Subcutaneous abdominal adipose tissue (tissue), 5 donors: Measurements from ENCODE around the gene LRRC1.

Experiments used
- H3K27ac ChIP-seq: one replicate; pipeline ENCODE4 v1.7.0; 2013; ENCODE audit warnings: low read depth, mild to moderate bottlenecking, inconsistent platforms, low read length, moderate library complexity
- H3K27me3 ChIP-seq, 5 donors: one replicate each; pipeline ENCODE4 v1.7.0; 2013; ENCODE audit warnings: low read length in 5 of 5, inconsistent platforms in 1 of 5; ENCODE audit not compliant: control insufficient read depth in 5 of 5, insufficient read depth in 4 of 5
- H3K36me3 ChIP-seq, 5 donors: one replicate each; pipeline ENCODE4 v1.7.0; 2013; ENCODE audit warnings: low read length in 5 of 5; ENCODE audit not compliant: control insufficient read depth in 5 of 5, insufficient read depth in 5 of 5
- H3K4me1 ChIP-seq, 5 donors: one replicate each; pipeline ENCODE4 v1.7.0; 2013; ENCODE audit warnings: low read length in 5 of 5, mild to moderate bottlenecking in 3 of 5, moderate library complexity in 1 of 5; ENCODE audit not compliant: control insufficient read depth in 5 of 5, insufficient read depth in 5 of 5
- H3K4me3 ChIP-seq, 5 donors: one replicate each; pipeline ENCODE4 v1.7.0; 2013; ENCODE audit warnings: low read length in 5 of 5, low read depth in 1 of 5
- H3K9ac ChIP-seq, 5 donors: one replicate each; pipeline ENCODE4 v1.7.0; 2013; ENCODE audit warnings: low read length in 5 of 5, mild to moderate bottlenecking in 4 of 5, moderate library complexity in 3 of 5
- H3K9me3 ChIP-seq, 5 donors: one replicate each; pipeline ENCODE4 v1.7.0; 2013; ENCODE audit warnings: low read length in 5 of 5; ENCODE audit not compliant: control insufficient read depth in 5 of 5
- donor health status: healthy.
- donor health status: healthy.
- donor health status: healthy.
- donor health status: healthy.
- donor health status: healthy.

LRRC1 gene

DNA sequence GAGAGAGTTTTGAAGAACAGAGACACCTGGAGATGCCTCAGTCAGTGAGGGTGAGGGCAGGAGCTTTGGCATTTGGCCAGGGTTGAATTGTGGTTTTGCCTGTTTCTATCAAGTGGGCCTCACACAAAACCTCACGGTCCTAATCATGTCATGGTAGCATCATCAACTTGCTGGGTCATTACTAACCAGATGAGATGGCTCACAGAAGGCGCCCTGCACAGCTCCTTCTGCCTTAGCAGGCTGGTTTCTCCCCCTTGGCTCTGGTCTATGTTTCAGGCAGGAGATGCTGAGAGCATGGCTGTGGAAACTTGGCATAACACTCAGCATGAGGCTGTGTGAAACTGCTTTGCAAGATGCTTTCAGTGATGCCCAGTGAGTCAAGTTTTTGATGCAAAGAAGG is 99.3 kb downstream of the LRRC1 start:
- Histone ChIP-seq H3K27me3 (no peaks in the 10 kb centered on the region), H3K9me3 (no peaks in the 10 kb centered on the region), H3K4me3 (no peak overlapping the region), H3K4me1 (no peaks in the 10 kb centered on the region), H3K36me3 (no peaks in the 10 kb centered on the region), H3K27ac (no peak overlapping the region), H3K9ac (no peak overlapping the region)

DNA sequence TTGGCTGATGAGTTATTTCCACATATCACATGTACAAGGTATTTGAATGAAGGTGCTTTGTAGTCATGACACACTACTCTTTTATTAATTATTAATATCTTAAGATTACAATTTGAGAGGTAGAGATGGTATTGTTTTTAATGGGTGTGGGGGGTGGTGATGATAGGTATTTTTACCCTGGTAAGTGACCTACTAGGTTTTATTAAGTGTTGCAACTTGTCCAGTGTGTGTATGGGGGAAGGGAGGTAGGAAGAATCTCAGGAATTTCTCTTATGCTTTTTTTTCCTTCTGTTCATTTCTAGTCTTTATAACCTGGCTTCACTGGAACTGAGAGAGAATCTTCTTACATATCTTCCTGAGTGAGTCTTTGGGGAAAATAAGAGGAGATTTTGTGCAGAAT is 101.4 kb downstream of the LRRC1 start:
- Histone ChIP-seq H3K4me1 (peaks cover 0 to 4% (median 0%) of the 10 kb centered on the region in 5 donors), H3K27ac (no peak overlapping the region), H3K4me3 (no peak overlapping the region), H3K9ac (no peak overlapping the region), H3K27me3 (no peaks in the 10 kb centered on the region), H3K36me3 (no peaks in the 10 kb centered on the region), H3K9me3 (no peaks in the 10 kb centered on the region)

DNA sequence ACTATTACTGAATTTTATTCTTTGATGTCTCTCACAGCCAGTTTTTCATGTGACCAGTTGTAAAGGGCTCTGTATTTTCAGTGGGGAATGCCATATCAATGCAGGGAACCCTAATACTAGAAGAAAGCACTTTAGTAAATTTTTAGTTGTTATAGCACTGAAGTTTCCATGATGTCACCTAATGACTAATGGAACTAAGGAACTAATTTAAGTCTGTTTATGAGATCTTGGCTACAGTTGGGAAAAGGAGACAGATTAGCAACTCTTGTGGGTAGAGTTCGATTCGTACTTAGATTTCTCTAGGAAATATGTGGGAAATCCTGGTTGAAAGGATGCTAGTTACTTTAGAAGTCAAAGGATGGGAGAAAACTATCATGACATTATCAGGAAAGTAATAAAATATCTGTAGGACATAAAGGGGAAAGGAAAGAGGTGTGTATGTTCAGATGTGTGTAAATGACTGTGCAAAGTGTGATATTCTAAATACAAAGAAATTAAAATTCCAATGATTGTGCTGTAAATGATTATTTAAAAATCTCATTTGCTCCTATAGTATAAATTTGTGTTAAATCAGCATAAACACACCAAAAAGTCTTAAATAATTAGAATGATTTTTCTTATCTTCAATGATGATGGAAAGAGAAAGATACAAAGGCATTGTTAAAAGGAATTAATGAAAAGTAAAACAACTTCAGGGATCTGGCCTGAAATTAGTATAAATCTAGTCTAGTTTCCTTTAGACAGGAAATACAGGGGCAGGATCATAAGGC is 103.4 kb downstream of the LRRC1 start:
- Histone ChIP-seq H3K27me3 (no peaks in the 10 kb centered on the region), H3K4me3 (no peak overlapping the region), H3K4me1 (peaks cover 0 to 4% (median 0%) of the 10 kb centered on the region in 5 donors), H3K9me3 (no peaks in the 10 kb centered on the region), H3K9ac (no peak overlapping the region), H3K36me3 (no peaks in the 10 kb centered on the region), H3K27ac (no peak overlapping the region)

DNA sequence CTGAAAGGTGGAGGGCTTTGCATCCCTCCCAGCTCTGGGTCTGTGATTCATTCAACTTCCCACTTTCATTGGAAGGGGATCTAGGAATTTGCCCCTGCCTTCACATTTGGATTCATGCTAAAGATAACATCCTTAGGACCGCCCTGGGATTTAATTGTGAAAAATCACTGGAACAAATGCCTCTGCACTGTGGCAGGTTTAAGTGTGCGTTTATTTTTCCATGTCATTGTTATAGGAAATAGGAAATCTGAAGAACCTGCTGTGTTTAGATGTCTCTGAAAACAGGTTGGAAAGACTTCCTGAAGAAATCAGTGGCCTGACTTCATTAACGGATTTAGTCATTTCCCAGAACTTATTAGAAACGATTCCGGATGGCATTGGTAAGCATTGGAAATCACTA is 104.7 kb downstream of the LRRC1 start:
- Histone ChIP-seq H3K4me1 (peaks cover 0 to 4% (median 0%) of the 10 kb centered on the region in 5 donors), H3K9ac (no peak overlapping the region), H3K9me3 (no peaks in the 10 kb centered on the region), H3K36me3 (peaks cover 0 to 2% (median 0%) of the 10 kb centered on the region in 5 donors), H3K27me3 (no peaks in the 10 kb centered on the region), H3K4me3 (no peak overlapping the region), H3K27ac (no peak overlapping the region)

DNA sequence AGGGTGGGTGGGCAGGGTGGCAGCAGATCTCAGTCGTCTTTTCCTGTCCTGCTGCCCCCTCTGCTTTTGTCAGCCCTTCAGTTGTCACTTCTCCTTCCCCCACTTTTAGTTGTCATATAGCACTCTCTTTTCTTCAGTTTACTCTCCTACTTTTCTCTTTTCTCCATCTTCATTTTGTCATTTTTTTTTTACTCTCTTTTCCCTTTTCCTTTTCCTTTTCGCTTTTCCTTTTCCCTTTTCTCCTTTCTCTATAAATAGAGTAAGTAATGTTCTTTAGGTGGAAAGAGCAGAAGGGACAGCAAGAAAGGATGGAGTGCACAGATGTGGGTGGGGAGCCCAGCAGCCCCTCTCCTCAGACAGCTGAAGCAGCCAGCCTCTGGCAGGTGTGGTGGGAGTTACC is 108.6 kb downstream of the LRRC1 start:
- peaks cover 0 to 4% (median 0%) of the 10 kb centered on the region in 5 donors for H3K4me1 ChIP-seq
- H3K36me3 ChIP-seq = peaks cover 0 to 2% (median 0%) of the 10 kb centered on the region in 5 donors
- no peaks in the 10 kb centered on the region for H3K9me3 ChIP-seq
- H3K9ac ChIP-seq = no peak overlapping the region
- H3K27ac ChIP-seq = no peak overlapping the region
- no peaks in the 10 kb centered on the region for H3K27me3 ChIP-seq
- H3K4me3 ChIP-seq = no peak overlapping the region

DNA sequence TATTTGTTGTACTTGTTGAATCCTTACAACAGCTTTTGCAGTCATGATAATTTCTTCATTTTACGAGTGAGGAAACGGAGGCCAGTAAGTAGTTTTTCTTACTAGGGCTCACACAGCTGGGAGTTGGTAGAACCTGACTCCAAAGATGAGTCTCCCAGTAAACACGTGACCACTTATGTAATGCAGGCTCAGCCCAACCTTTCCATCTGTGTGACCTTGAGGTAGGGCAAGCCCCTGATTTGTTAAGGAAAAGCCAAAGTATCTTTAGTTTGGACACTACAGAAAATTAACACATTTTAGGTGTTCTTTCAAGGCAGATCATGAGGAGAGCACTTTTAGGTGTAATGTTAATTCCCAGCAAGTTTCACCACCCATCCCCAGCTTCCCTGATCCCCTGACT is 111.3 kb downstream of the LRRC1 start:
- Histone ChIP-seq H3K4me3 (no peak overlapping the region), H3K9ac (no peak overlapping the region), H3K9me3 (no peaks in the 10 kb centered on the region), H3K36me3 (peaks cover 0 to 2% (median 0%) of the 10 kb centered on the region in 5 donors), H3K27me3 (no peaks in the 10 kb centered on the region), H3K4me1 (no peaks in the 10 kb centered on the region), H3K27ac (no peak overlapping the region)

DNA sequence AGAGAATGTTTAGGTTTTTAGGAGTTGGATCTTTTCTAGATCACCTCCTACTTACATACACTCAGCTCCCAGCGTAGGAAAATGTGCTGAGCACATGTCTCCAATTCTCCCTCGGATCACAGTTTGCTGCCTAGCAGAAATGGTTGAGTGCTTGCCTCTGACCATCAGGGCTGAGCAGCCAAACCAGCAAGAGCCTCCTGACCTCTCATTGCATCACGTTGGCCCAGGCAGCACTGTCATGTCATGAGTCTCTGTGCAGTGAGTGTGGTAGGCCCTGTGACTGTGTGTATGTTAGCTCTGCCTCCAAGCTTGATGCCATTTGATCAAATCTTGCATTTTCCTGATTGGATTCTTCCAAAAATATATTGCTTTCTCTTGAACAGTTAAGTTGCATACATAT is 112.0 kb downstream of the LRRC1 start:
- Histone ChIP-seq H3K4me3 (no peak overlapping the region), H3K9ac (no peak overlapping the region), H3K27ac (no peak overlapping the region), H3K36me3 (peaks cover 0 to 2% (median 0%) of the 10 kb centered on the region in 5 donors), H3K9me3 (no peaks in the 10 kb centered on the region), H3K27me3 (no peaks in the 10 kb centered on the region), H3K4me1 (no peaks in the 10 kb centered on the region)

DNA sequence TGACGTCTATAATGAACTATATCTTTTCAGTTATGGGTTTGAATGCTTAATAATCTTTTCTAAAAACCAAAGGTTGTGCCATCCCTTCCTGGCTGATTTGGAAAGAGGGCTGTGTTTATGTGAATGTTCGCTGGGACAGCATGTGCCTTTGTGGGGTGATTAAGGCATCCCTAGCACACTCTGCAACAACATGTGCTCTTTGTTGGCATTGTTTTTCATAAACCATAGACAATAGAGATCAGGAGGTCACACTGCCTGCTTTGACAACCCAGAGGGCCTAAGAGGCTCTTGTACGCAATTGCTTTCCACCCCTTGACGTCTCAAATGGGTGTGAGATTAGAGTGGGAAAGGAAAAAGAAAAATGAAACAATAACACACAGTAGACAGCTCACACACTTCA is 116.0 kb downstream of the LRRC1 start:
- Histone ChIP-seq H3K36me3 (no peaks in the 10 kb centered on the region), H3K4me3 (no peak overlapping the region), H3K9ac (no peak overlapping the region), H3K9me3 (no peaks in the 10 kb centered on the region), H3K27ac (no peak overlapping the region), H3K4me1 (no peaks in the 10 kb centered on the region), H3K27me3 (no peaks in the 10 kb centered on the region)

DNA sequence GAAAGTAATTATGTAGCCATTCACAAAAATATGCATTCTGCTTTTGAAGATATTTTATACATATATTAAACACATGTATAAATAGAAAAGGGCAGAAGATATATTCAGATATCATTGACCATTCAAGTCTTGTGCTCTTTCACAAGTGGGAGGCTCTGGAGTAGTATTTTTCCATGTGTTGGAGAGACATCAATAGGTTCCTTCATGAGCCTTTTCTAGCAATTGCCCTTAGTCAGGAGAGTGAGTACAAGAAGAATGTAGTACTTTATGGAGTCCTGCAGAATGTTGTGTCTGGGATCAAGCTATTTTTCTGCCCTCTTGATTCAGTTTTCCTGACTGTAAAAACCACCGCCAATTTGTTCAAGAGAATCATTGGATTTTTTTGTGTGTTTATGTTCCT is 117.9 kb downstream of the LRRC1 start:
- H3K27me3 ChIP-seq = no peaks in the 10 kb centered on the region
- H3K36me3 ChIP-seq = no peaks in the 10 kb centered on the region
- H3K4me1 ChIP-seq = no peaks in the 10 kb centered on the region

DNA sequence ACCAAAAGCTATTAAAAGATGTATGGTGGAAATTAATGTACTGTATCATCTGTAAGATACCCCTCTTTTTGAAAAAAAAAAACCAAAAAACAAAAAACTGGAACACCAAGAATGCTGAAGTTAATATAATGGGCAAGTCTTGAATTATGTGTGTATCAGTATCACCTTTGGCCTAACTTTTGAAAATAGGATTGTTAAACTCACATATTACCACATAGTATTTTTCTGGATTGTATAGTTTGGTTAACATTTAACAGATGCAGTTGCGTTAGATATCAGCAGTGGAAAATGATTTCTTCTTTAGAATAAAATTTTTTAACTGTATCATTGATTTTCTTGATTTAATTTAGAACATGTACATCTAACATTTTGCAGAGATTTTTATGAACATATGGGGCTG is 118.5 kb downstream of the LRRC1 start:
- Histone ChIP-seq H3K27ac (no peak overlapping the region), H3K4me1 (no peaks in the 10 kb centered on the region), H3K36me3 (no peaks in the 10 kb centered on the region), H3K9me3 (no peaks in the 10 kb centered on the region), H3K9ac (no peak overlapping the region), H3K4me3 (no peak overlapping the region), H3K27me3 (no peaks in the 10 kb centered on the region)

More for the DNA sequence above, 117.9 kb downstream of the LRRC1 start:
- H3K4me3 ChIP-seq = no peak overlapping the region
- H3K27ac ChIP-seq = no peak overlapping the region
- no peak overlapping the region for H3K9ac ChIP-seq
- no peaks in the 10 kb centered on the region for H3K9me3 ChIP-seq
